ENCODE measurements around the gene EXOC4.
"Not testable (repeated sequence)": the region's sequence is repeated elsewhere in the genome, so short reads cannot be mapped to it uniquely, and the experiment has no call there.

Gene EXOC4

GRCh38 chr7:133314084-133314483, 61.2 kb downstream of the EXOC4 start:
- POLR2A ChIA-PET = no interaction called here
- DNase-seq (ENCODE audit: extremely low spot score) = no peak
- no peak for TF ChIP-seq CTCF (IDR thresholded peaks at IDR 0.05; ENCODE audit: control extremely low read depth, extremely low read depth, low read depth, missing control alignments)
- CTCF ChIA-PET = interaction anchor here (1.6 to 1.7 kb wide), 2 partner anchors 15 to 19 kb away, joined by 5 to 8 read pairs; no protein-coding TSS in a partner anchor

DNA sequence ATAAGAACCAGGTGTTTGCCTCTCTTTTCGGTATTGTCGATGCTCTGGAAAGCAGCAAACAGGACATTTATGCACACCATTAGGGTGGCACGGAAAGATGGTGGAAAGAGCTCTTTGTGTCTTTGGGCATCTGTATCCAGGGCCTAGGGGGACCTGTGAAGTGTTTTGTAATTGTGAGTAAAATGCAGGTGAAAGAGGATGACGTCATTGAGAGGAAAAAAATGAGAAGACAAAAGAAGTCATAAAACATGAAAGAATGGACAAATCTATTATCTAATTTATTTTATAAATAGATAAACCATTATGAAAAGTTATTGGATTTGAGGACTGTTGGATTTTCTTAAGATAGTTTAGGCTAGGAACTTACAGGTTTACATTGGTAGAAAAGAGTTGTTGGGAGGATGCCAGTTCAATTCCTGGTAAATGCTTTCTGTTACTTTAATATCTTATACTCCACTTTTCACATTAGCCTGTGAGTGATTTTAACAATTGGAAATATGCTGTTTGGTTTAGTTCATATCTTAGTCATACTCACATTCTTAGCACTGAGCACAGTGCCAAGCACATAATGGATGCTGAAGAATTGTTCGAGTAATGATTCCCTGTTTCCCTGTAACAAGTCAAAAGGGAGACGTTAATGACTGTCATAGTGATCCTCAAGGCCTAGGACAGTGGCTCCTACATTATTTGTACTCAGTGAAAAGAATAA, 62.6 kb downstream of the EXOC4 start:
- ChIA-PET POLR2A (no interaction called here), CTCF (no interaction called here)
- no peak for DNase-seq (ENCODE audit: extremely low spot score)
- TF ChIP-seq CTCF (IDR thresholded peaks at IDR 0.05; ENCODE audit: control extremely low read depth, extremely low read depth, low read depth, missing control alignments) = no peak

GRCh38 chr7:133319842-133320241, 67.0 kb downstream of the EXOC4 start:
- ChIA-PET CTCF (interaction anchor here (0.9 to 2.5 kb wide), 2 partner anchors 13 to 28 kb away, joined by 3 to 6 read pairs; no protein-coding TSS in a partner anchor), POLR2A (no interaction called here)
- DNase-seq (ENCODE audit: extremely low spot score) = no peak
- no peak for TF ChIP-seq CTCF (IDR thresholded peaks at IDR 0.05; ENCODE audit: control extremely low read depth, extremely low read depth, low read depth, missing control alignments)

DNA sequence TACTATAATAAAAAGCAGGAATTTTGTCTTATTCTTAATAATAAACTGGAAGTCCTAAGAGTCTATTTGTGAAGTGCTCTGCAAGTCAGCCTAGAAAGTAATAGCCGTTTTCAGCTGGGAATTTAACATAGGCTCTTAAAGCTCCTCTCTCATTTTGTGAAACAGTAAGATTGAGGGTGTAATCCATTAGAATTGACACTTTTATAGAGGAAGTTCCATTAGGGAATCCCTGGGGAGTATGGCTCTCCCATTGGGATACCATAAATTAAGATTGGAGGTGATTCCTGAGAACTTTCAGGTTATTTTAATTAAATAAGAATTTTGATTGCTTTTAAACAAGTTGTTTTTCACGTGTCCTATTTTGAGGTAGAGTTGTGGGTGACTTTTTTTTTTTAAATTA, 68.0 kb downstream of the EXOC4 start:
- TF ChIP-seq CTCF (IDR thresholded peaks at IDR 0.05; ENCODE audit: control extremely low read depth, extremely low read depth, low read depth, missing control alignments) = no peak
- ChIA-PET CTCF (no interaction called here), POLR2A (no interaction called here)
- DNase-seq (ENCODE audit: extremely low spot score) = no peak

DNA sequence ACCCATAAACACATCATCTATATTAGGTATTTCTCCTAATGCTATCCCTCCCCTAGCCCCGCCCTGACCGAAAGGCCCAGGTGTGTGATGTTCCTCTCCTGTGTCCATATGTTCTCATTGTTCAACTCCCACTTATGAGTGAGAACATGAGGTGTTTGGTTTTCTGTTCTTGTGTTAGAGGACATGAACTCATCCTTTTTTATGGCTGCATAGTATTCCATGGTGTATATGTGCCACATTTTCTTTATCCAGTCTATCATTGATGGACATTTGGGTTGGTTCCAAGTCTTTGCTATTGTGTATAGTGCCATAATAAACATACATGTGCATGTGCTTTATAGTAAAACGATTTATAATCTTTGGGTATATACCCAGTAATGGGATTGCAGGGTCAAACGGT, 68.5 kb downstream of the EXOC4 start:
- CTCF ChIA-PET, POLR2A ChIA-PET: not testable (repeated sequence)

GRCh38 chr7:133326745-133327144, 73.9 kb downstream of the EXOC4 start:
- POLR2A ChIA-PET; DNase-seq (ENCODE audit: extremely low spot score); CTCF ChIA-PET: not testable (repeated sequence)

More for the DNA sequence above, 68.5 kb downstream of the EXOC4 start:
- DNase-seq (ENCODE audit: extremely low spot score) = not testable (repeated sequence)

DNA sequence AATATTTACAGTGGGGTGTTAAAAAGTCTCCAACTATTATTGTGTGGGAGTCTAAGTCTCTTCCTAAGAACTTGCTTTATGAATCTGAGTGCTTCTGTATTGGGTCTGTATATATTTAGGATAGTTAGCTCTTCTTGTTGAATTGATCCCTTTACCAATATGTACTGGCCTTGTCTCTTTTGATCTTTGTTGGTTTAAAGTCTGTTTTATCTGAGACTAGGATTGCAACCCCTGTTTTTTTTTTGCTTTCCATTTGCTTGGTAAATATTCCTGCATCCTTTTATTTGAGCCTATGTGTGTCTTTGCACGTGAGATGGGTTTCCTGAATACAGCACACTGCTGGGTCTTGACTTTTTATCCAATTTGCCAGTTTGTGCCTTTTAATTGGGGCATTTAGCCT, 75.1 kb downstream of the EXOC4 start:
- CTCF ChIA-PET; POLR2A ChIA-PET; DNase-seq (ENCODE audit: extremely low spot score): not testable (repeated sequence)

DNA sequence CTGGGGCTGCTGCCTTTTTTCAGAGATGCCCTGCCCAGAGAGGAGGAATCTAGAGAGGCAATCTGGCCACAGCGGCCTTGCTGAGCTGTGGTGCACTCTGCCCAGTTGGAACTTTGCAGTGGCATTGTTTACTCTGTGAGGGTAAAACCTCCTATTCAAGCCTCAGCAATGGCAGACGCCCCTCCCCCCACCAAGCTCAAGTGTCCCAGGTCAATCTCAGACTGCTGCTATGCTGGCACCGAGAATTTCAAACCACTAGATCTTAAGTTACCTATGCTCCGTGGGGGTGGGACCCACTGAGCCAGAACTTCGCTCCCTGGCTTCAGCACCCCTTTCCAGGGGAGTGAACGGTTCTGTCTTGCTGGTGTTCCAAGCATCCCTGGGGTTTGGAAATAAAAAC, 77.2 kb downstream of the EXOC4 start:
- ChIA-PET POLR2A (no interaction called here), CTCF (interaction anchor here (1.4 kb wide), 1 partner anchor 14 kb away, joined by 5 read pairs; no protein-coding TSS in a partner anchor)
- no peak for DNase-seq (ENCODE audit: extremely low spot score)
- TF ChIP-seq CTCF (IDR thresholded peaks at IDR 0.05; ENCODE audit: control extremely low read depth, extremely low read depth, low read depth, missing control alignments) = no peak

Data from GM10248 (cell line).